ENCODE data around the gene TFAM.
"Not testable (repeated sequence)": the region's sequence is repeated elsewhere in the genome, so short reads cannot be mapped to it uniquely, and the experiment has no call there.

TFAM gene

GRCh38 chr10:58372607-58373441 lies 12.4 kb upstream of the TFAM start:
- no peak for DNase-seq (ENCODE audit: low read depth)

GRCh38 chr10:58373442-58373827 lies 11.8 kb upstream of the TFAM start:
- DNase-seq (ENCODE audit: low read depth): no peak

GRCh38 chr10:58382489-58382995 lies 2.7 kb upstream of the TFAM start:
- no peak for DNase-seq (ENCODE audit: low read depth)

GRCh38 chr10:58384095-58384494 lies 1.1 kb upstream of the TFAM start:
- DNase-seq (ENCODE audit: low read depth): no peak

GRCh38 chr10:58384544-58384998 lies 639 bp upstream of the TFAM start:
- DNase-seq (ENCODE audit: low read depth): no peak

- DNase-seq (ENCODE audit: low read depth): no peak
Observed at GRCh38 chr10:58385784-58386112, 538 bp downstream of the TFAM start.

GRCh38 chr10:58389024-58389423 lies 3.8 kb downstream of the TFAM start:
- DNase-seq (ENCODE audit: low read depth): no peak

GRCh38 chr10:58393317-58393716 lies 8.1 kb downstream of the TFAM start:
- no peak for DNase-seq (ENCODE audit: low read depth)

GRCh38 chr10:58394471-58394870 lies 9.3 kb downstream of the TFAM start:
- DNase-seq (ENCODE audit: low read depth): no peak

GRCh38 chr10:58396057-58396456 lies 10.8 kb downstream of the TFAM start:
- no peak for DNase-seq (ENCODE audit: low read depth)

GRCh38 chr10:58397830-58398229 lies 12.6 kb downstream of the TFAM start:
- DNase-seq (ENCODE audit: low read depth): no peak

GRCh38 chr10:58399410-58399809 lies 14.2 kb downstream of the TFAM start:
- DNase-seq (ENCODE audit: low read depth): no peak

- DNase-seq (ENCODE audit: low read depth): no peak
Observed at GRCh38 chr10:58400609-58401008, 15.4 kb downstream of the TFAM start.

- DNase-seq (ENCODE audit: low read depth): no peak
Observed at GRCh38 chr10:58404001-58404400, 18.8 kb downstream of the TFAM start.

GRCh38 chr10:58409956-58410610 lies 24.9 kb downstream of the TFAM start:
- DNase-seq (ENCODE audit: low read depth): no peak

GRCh38 chr10:58412502-58412961 lies 27.3 kb downstream of the TFAM start:
- DNase-seq (ENCODE audit: low read depth): no peak

- DNase-seq (ENCODE audit: low read depth): no peak
Observed at GRCh38 chr10:58414270-58415041, 29.2 kb downstream of the TFAM start.

- no peak for DNase-seq (ENCODE audit: low read depth)
Observed at GRCh38 chr10:58415757-58416156, 30.5 kb downstream of the TFAM start.

GRCh38 chr10:58417902-58418301 lies 32.7 kb downstream of the TFAM start:
- DNase-seq (ENCODE audit: low read depth): not testable (repeated sequence)

GRCh38 chr10:58424176-58424575 lies 39.0 kb downstream of the TFAM start:
- DNase-seq (ENCODE audit: low read depth): no peak

GRCh38 chr10:58428436-58428835 lies 43.2 kb downstream of the TFAM start:
- not testable (repeated sequence) for DNase-seq (ENCODE audit: low read depth)

- DNase-seq (ENCODE audit: low read depth): no peak
Observed at GRCh38 chr10:58431903-58432302, 46.7 kb downstream of the TFAM start.

- no peak for DNase-seq (ENCODE audit: low read depth)
Observed at GRCh38 chr10:58433066-58433465, 47.9 kb downstream of the TFAM start.
